Lung (tissue), 12 donors: ENCODE data around the gene AHRR. TPM values are rescaled to one million over a fixed set of nuclear protein-coding genes. Genes with fewer than 3 reads are reported as not detected.

ENCODE experiments used
- ATAC-seq: fragments of 200-7000 bp; cut with Tn5 transposase; one replicate; pipeline ENCODE4 v1.9.1; 2020; ENCODE audit warnings: moderate number of reproducible peaks; ENCODE audit not compliant: insufficient read depth, low FRiP score
- DNase-seq, 3 donors: peaks; one replicate each; pipeline ENCODE4 v3.0.0-alpha.2; 2013 to 2017
- H3K27ac ChIP-seq, 2 donors: one replicate each; pipeline ENCODE4 v1.5.1; 2013; ENCODE audit warnings: mild to moderate bottlenecking in 2 of 2, moderate library complexity in 2 of 2, control low read depth in 1 of 2, inconsistent platforms in 1 of 2, low read depth in 1 of 2, low read length in 1 of 2
- H3K27me3 ChIP-seq, 3 donors: one replicate each; pipeline ENCODE4 v1.5.1; 2013; ENCODE audit warnings: low read length in 2 of 3; ENCODE audit not compliant: control insufficient read depth in 3 of 3, insufficient read depth in 3 of 3
- H3K36me3 ChIP-seq, 4 donors: one replicate each; pipeline ENCODE4 v1.5.1; 2013; ENCODE audit warnings: low read length in 4 of 4, mild to moderate bottlenecking in 1 of 4, moderate library complexity in 1 of 4; ENCODE audit not compliant: control insufficient read depth in 4 of 4, insufficient read depth in 4 of 4
- H3K4me1 ChIP-seq, 5 donors: one replicate each; pipeline ENCODE4 v1.5.1; 2013; ENCODE audit warnings: low read length in 5 of 5, mild to moderate bottlenecking in 2 of 5, moderate library complexity in 1 of 5; ENCODE audit not compliant: control insufficient read depth in 5 of 5, insufficient read depth in 5 of 5
- H3K4me3 ChIP-seq: one replicate; pipeline ENCODE4 v1.5.1; 2013; ENCODE audit warnings: mild to moderate bottlenecking, control low read depth, moderate library complexity
- H3K9ac ChIP-seq, 2 donors: one replicate each; pipeline ENCODE4 v1.5.1; 2013; ENCODE audit warnings: low read length in 2 of 2, control low read depth in 1 of 2; ENCODE audit not compliant: insufficient read depth in 1 of 2
- H3K9me3 ChIP-seq, 4 donors: one replicate each; pipeline ENCODE4 v1.5.1; 2013; ENCODE audit warnings: low read length in 3 of 4, mild to moderate bottlenecking in 1 of 4, moderate library complexity in 1 of 4; ENCODE audit not compliant: control insufficient read depth in 4 of 4, insufficient read depth in 3 of 4
- WGBS, 2 donors: extraction: QIAGEN DNeasy Blood & Tissue Kit; methylation state at CpG; one replicate each; pipeline ENCODE4 v1.1.7; 2013; 5-methylcytosine and 5-hydroxymethylcytosine counted together
- polyA plus RNA-seq, 2 donors: library from polyadenylated mRNA; stranded (reverse); fragments of 200-250 nt; gene quantifications; one replicate each; pipeline ENCODE4 v1.2.1, GENCODE V29; 2013
- total RNA-seq, 2 donors: library from RNA; depleted of rRNA in 1 of 2; stranded (reverse); fragments of >200 nt in 1 of 2; gene quantifications; one replicate each; pipeline ENCODE4 v1.2.1, GENCODE V29; 2014 to 2021
- TF ChIP-seq, protein P1 (sequence below): IDR thresholded peaks from 2 replicates; pipeline ENCODE4 v1.5.1; 2012; ENCODE audit warnings: mild to moderate bottlenecking; ENCODE audit errors: control extremely low read depth, extremely low read depth
- donor health status: control.
- donor health status: control.
- donor health status: Bipolar disorder and iron deficiency.
- donor health status: healthy.
- donor health status: DM: yes; HTN: yes; CAD: no.

Gene AHRR
- total and polyA plus RNA-seq, 4 donors = 0.63 to 8.8 (median 2.8) TPM

DNA sequence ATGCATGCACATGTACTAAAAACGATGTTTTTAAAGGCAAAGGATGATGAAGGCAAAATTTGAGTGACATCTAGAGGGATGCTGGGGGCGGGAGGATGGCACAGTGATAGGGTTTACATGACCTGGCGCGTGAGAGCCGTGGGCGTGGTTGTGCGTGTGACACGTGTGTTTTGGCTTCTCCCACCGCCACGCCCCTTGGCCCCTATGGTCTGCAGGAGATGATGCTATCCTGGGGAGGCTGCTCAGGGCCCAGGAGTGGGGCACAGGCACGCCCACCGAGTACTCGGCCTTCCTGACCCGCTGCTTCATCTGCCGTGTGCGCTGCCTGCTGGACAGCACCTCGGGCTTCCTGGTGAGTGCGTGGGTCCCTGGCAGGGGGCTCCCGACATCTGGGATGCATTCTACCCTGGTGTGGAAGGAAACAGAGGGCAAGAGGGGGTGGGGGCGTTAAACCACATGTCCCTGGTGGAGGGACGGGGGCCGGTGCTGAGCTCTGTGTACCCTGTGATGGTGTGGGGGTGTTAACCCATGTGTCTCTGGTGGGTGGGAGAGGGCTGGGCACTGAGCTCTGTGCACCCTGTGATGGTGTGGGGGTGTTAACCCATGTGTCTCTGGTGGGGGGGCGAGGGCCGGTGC is 102.2 kb downstream of the AHRR start:
- Histone ChIP-seq H3K9ac (no peak overlapping the region), H3K9me3 (no peaks in the 10 kb centered on the region), H3K27me3 (no peaks in the 10 kb centered on the region), H3K27ac (no peak overlapping the region), H3K4me1 (peaks cover 0 to 9% (median 0%) of the 10 kb centered on the region in 5 donors), H3K36me3 (peaks cover 0 to 8% (median 0%) of the 10 kb centered on the region in 4 donors), H3K4me3 (no peak overlapping the region)
- ATAC-seq = no peak
- TF ChIP-seq, protein P1, sequence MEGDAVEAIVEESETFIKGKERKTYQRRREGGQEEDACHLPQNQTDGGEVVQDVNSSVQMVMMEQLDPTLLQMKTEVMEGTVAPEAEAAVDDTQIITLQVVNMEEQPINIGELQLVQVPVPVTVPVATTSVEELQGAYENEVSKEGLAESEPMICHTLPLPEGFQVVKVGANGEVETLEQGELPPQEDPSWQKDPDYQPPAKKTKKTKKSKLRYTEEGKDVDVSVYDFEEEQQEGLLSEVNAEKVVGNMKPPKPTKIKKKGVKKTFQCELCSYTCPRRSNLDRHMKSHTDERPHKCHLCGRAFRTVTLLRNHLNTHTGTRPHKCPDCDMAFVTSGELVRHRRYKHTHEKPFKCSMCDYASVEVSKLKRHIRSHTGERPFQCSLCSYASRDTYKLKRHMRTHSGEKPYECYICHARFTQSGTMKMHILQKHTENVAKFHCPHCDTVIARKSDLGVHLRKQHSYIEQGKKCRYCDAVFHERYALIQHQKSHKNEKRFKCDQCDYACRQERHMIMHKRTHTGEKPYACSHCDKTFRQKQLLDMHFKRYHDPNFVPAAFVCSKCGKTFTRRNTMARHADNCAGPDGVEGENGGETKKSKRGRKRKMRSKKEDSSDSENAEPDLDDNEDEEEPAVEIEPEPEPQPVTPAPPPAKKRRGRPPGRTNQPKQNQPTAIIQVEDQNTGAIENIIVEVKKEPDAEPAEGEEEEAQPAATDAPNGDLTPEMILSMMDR = no peak
- DNase-seq = no peak
- 83 to 86% methylated on average over 24 of the region's 24 CpGs for WGBS, 2 donors

DNA sequence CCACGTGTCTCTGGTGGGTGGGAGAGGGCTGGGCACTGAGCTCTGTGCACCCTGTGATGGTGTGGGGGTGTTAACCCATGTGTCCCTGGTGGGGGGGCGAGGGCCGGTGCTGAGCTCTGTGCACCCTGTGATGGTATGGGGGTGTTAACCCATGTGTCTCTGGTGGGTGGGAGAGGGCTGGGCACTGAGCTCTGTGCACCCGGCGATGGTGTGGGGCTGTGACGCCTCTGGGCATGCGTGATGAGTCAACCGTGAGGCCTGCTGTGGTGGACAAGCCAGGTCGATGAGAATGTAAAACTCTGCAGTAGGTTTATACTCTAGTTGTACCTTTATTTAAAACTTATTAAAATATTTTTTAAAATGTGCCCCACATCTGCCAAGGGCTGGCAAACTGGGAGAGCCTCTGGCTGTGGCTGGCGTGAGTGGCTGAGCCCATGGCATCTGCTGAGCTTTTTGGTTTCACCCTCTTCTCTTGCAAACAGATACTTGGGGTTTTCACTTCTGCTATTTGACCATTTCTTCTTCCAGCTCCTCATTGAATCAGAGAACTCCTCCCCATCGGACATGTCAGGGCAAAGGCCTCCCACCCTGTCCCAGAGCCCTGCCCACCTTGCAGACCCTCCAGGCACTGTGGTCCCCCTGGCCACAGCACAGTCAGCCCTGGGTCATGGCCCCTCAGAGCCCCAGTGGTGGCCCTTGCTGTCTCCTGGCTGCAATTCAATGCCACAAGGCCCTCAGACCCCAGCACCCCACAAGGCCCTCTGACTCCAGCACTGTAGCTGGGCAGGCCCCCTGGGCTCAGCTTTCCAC is 103.0 kb downstream of the AHRR start:
- TF ChIP-seq, protein P1 = no peak
- no peaks in the 10 kb centered on the region for H3K27me3 ChIP-seq
- no peak overlapping the region for H3K4me3 ChIP-seq
- ATAC-seq (no peak), DNase-seq (no peak)
- WGBS, 2 donors = 72 to 91% methylated on average over 11 of the region's 11 CpGs
- peaks cover 0 to 10% (median 0%) of the 10 kb centered on the region in 5 donors for H3K4me1 ChIP-seq
- H3K9me3 ChIP-seq = no peaks in the 10 kb centered on the region
- H3K36me3 ChIP-seq = peaks cover 0 to 6% (median 0%) of the 10 kb centered on the region in 4 donors
- no peak overlapping the region for H3K9ac ChIP-seq
- H3K27ac ChIP-seq = peak overlapping the region in 1 of 2 donors; percentile 8

DNA sequence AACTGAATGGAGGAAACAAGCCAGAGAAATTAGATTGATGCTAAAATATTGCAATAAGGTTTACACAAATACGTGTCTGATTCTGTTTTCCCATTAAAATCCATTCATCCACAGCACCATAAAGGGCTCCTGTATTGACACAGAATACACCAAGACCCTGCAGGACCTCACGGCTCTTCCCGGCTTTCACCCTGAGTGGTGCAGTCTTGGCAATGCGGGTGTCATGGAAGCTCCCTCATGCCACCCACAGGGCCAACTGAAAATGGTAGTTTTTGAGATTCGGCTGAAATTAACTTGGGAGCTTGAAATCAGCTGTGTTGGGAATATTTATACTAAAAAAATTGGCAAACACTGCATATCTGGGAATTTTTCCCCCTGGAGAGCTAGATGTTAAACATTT is 104.2 kb downstream of the AHRR start:
- Histone ChIP-seq H3K9ac (no peak overlapping the region), H3K9me3 (no peaks in the 10 kb centered on the region), H3K27me3 (no peaks in the 10 kb centered on the region), H3K27ac (no peak overlapping the region), H3K36me3 (peaks cover 0 to 7% (median 0%) of the 10 kb centered on the region in 4 donors), H3K4me1 (peaks cover 0 to 13% (median 3%) of the 10 kb centered on the region in 5 donors), H3K4me3 (no peak overlapping the region)
- ATAC-seq (no peak), DNase-seq (no peak)
- 37 to 58% methylated on average over 5 of the region's 5 CpGs for WGBS, 2 donors
- TF ChIP-seq, protein P1 = no peak
